GM12892 (cell line): ENCODE measurements around the gene PVR.

Source experiments
- POLR2A ChIP-seq: IDR thresholded peaks from 2 replicates; pipeline ENCODE4 v1.6.1; 2011; ENCODE audit warnings: low read depth, low read length, control low read depth
- TAF1 ChIP-seq: IDR thresholded peaks from 2 replicates; pipeline ENCODE4 v1.6.1; 2011; ENCODE audit warnings: low read depth, mild to moderate bottlenecking, control low read depth, low read length, borderline replicate concordance

DNA sequence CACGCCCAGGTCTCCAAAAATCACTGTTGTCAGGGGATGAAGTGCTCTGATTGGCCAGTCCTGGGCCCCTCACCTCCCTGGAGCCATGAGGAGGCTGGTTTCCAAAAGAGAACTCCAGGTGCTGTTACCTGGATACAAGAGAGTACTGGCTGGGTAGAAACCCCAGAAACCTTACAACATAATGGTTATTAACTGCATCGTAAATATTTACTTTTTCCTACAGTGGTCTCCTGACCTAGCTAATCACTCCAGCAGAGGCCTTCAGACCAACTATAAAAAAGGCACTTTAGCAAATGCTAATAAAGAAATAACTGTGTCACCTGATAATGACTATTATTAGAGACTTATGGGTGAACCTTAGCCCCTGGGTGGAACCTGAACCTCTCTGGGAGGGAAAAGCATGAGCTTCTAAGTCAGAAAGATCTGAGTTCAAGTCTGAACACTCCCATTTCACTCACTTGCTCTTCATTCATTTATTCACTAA, 31.9 kb upstream of the PVR start:
- TF ChIP-seq TAF1 (no peak), POLR2A (no peak)
